HepG2 (cell line): ENCODE measurements around the gene ADPGK. TPM values are rescaled to one million over a fixed set of nuclear protein-coding genes. Genes with fewer than 3 reads are reported as not detected.

Source experiments
- CENPBD1 ChIP-seq: sonication (generic); formaldehyde crosslinking; IDR thresholded peaks from 2 replicates; pipeline ENCODE4 v1.8.0; 2022; ENCODE audit warnings: missing genetic modification reagents, low read depth, mild to moderate bottlenecking, borderline replicate concordance
- E2F2 ChIP-seq: sonication (generic); formaldehyde crosslinking; IDR thresholded peaks from 2 replicates; pipeline ENCODE4 v1.4.0; 2020; ENCODE audit warnings: missing genetic modification reagents, borderline replicate concordance
- GATA4 ChIP-seq: sonication (generic); IDR thresholded peaks from 2 replicates; pipeline ENCODE4 v1.6.1; 2016; ENCODE audit warnings: antibody characterized with exemption, low read depth, borderline replicate concordance
- KDM1A ChIP-seq: IDR thresholded peaks from 2 replicates; pipeline ENCODE4 v1.6.1; 2016; ENCODE audit warnings: missing compliant biosample characterization
- KLF15 ChIP-seq: sonication (generic); formaldehyde crosslinking; IDR thresholded peaks from 2 replicates; pipeline ENCODE4 v1.8.1; 2023; ENCODE audit warnings: borderline replicate concordance, mild to moderate bottlenecking, inconsistent platforms, missing genetic modification reagents, mixed read lengths
- KLF6 ChIP-seq: IDR thresholded peaks from 2 replicates; pipeline ENCODE4 v1.8.0; 2016; ENCODE audit warnings: missing biosample characterization, missing genetic modification reagents
- MLLT10 ChIP-seq: sonication (generic); formaldehyde crosslinking; IDR thresholded peaks from 2 replicates; pipeline ENCODE4 v1.4.0; 2020; ENCODE audit warnings: missing genetic modification reagents
- MXD4 ChIP-seq: IDR thresholded peaks from 2 replicates; pipeline ENCODE4 v1.6.1; 2016; ENCODE audit warnings: mild to moderate bottlenecking, missing biosample characterization, missing genetic modification reagents
- NFAT5 ChIP-seq: sonication (generic); formaldehyde crosslinking; IDR thresholded peaks from 2 replicates; pipeline ENCODE4 v1.4.0; 2020; ENCODE audit warnings: missing genetic modification reagents
- PHF20 ChIP-seq: sonication (generic); formaldehyde crosslinking; IDR thresholded peaks from 2 replicates; pipeline ENCODE4 v1.5.0; 2020; ENCODE audit warnings: mild to moderate bottlenecking, missing genetic modification reagents
- RBM39 ChIP-seq: fragments of 200-400 bp; formaldehyde crosslinking; IDR thresholded peaks from one replicate; pipeline ENCODE4 v1.6.1; 2018; ENCODE audit warnings: antibody characterized with exemption, mild to moderate bottlenecking, low read depth, low read length; ENCODE audit not compliant: poor library complexity, severe bottlenecking
- RFX5 ChIP-seq: IDR thresholded peaks from 2 replicates; pipeline ENCODE4 v1.6.1; 2011; ENCODE audit warnings: low read depth, low read length, improper control_type of control experiment
- RNF2 ChIP-seq: fragments of 450-650 bp; conservative IDR thresholded peaks from 2 replicates; pipeline ENCODE4 v1.6.1; 2016; ENCODE audit warnings: low read depth
- SALL2 ChIP-seq: sonication (generic); formaldehyde crosslinking; IDR thresholded peaks from 2 replicates; pipeline ENCODE4 v1.8.1; 2023; ENCODE audit warnings: mild to moderate bottlenecking, missing genetic modification reagents, inconsistent platforms
- SOX6 ChIP-seq, 2 experiments: fragments of 450-650 bp in 1 of 2; sonication (generic) in 1 of 2; formaldehyde crosslinking in 1 of 2; IDR thresholded peaks; 2 replicates each; pipeline versions ENCODE4 v1.4.0 to v1.6.1; 2017 to 2020; ENCODE audit warnings: antibody characterized with exemption in 1 of 2, mild to moderate bottlenecking in 1 of 2, missing genetic modification reagents in 1 of 2
- SP4 ChIP-seq: sonication (generic); formaldehyde crosslinking; IDR thresholded peaks from 2 replicates; pipeline ENCODE4 v1.8.1; 2023; ENCODE audit warnings: mild to moderate bottlenecking, missing genetic modification reagents
- ZFP36 ChIP-seq: fragments of 150-350 bp; IDR thresholded peaks from 2 replicates; pipeline ENCODE4 v1.6.1; 2018; ENCODE audit warnings: borderline replicate concordance, low read length, low read depth; ENCODE audit not compliant: partially characterized antibody
- ZNF160 ChIP-seq: sonication (generic); formaldehyde crosslinking; IDR thresholded peaks from 2 replicates; pipeline ENCODE4 v1.8.0; 2022; ENCODE audit warnings: mild to moderate bottlenecking, inconsistent platforms, missing genetic modification reagents
- ZNF543 ChIP-seq: sonication (generic); formaldehyde crosslinking; IDR thresholded peaks from 2 replicates; pipeline ENCODE4 v1.4.0; 2020; ENCODE audit warnings: mild to moderate bottlenecking, missing genetic modification reagents
- ZNF564 ChIP-seq: sonication (generic); formaldehyde crosslinking; IDR thresholded peaks from 2 replicates; pipeline ENCODE4 v1.8.1; 2023; ENCODE audit warnings: mild to moderate bottlenecking, missing genetic modification reagents
- ZNF598 ChIP-seq: sonication (generic); formaldehyde crosslinking; IDR thresholded peaks from 2 replicates; pipeline ENCODE4 v1.5.1; 2020; ENCODE audit warnings: mild to moderate bottlenecking, missing genetic modification reagents, borderline replicate concordance
- ZNF766 ChIP-seq: sonication (generic); formaldehyde crosslinking; IDR thresholded peaks from 2 replicates; pipeline ENCODE4 v1.5.0; 2020; ENCODE audit warnings: missing genetic modification reagents, borderline replicate concordance
- ZNF768 ChIP-seq: sonication (generic); formaldehyde crosslinking; IDR thresholded peaks from 2 replicates; pipeline ENCODE4 v1.4.0; 2020; ENCODE audit warnings: missing genetic modification reagents
- ZNF775 ChIP-seq: sonication (generic); formaldehyde crosslinking; IDR thresholded peaks from 2 replicates; pipeline ENCODE4 v1.4.0; 2020; ENCODE audit warnings: missing genetic modification reagents, mild to moderate bottlenecking, moderate library complexity, borderline replicate concordance
- polyA plus RNA-seq, 8 experiments: library from polyadenylated mRNA; depleted of rRNA in 3 of 8; stranded (reverse) in 7 of 8; unstranded in 1 of 8; fragments of >200 nt; fragmentation: Illumina TruSeq in 4 of 8; extraction: Trizol in 4 of 8; gene quantifications; 2 replicates each; pipeline versions ENCODE4 v1.2.1 to v1.2.3, GENCODE V29; 2011 to 2016; ENCODE audit warnings: low read depth in 4 of 8, missing spikeins in 1 of 8, mixed read lengths in 1 of 8; ENCODE audit not compliant: insufficient read depth in 1 of 8
- total RNA-seq, 5 experiments: library from RNA; depleted of rRNA; stranded (reverse); fragments of >200 nt; fragmentation: Illumina TruSeq; extraction: Trizol; gene quantifications; 2 replicates each; pipeline ENCODE4 v1.2.3, GENCODE V29; 2016; ENCODE audit warnings: low read depth in 1 of 5

ADPGK gene
- total and polyA plus RNA-seq, 2 of the 13 experiments (the other 11 are each of a cell fraction or from before 2014, with no cell fraction given), result 61.6 to 67.5 TPM

- TF ChIP-seq GATA4 (no peak), KLF6 (CRISPR knock-in tag) (no peak), KDM1A (CRISPR knock-in tag) (peak; percentile 81), E2F2 (no peak), PHF20 (no peak), KLF15 (CRISPR knock-in tag) (no peak), NFAT5 (CRISPR knock-in tag) (0 out of 2 replicates have a peak, but pooled peaks have one; percentile 17), SP4 (CRISPR knock-in tag) (no peak; the same call in 1 of the 2 replicates), SOX6 (IDR thresholded peaks at IDR 0.05) (no peak), SOX6 (CRISPR knock-in tag; IDR thresholded peaks at IDR 0.05) (no peak), MLLT10 (no peak), CENPBD1 (CRISPR knock-in tag) (no peak), ZNF543 (no peak), SALL2 (CRISPR knock-in tag) (no peak), ZNF160 (CRISPR knock-in tag) (no peak), ZNF564 (CRISPR knock-in tag) (0 out of 2 replicates have a peak, but pooled peaks have one; percentile 33), ZNF775 (CRISPR knock-in tag) (no peak), ZNF766 (no peak), RNF2 (no peak), MXD4 (CRISPR knock-in tag) (no peak), ZNF598 (CRISPR knock-in tag) (no peak), ZNF768 (CRISPR knock-in tag) (peak; percentile 28; the same call in 1 of the 2 replicates), ZFP36 (peak; percentile 97), RFX5 (no peak), RBM39 (no peak)
These were observed 13.2 kb upstream of the ADPGK start (continued) for GRCh38 chr15:72796515-72797337.
